ENCODE results near the gene PTPRN2. TPM values are rescaled to one million over a fixed set of nuclear protein-coding genes. Genes with fewer than 3 reads are reported as not detected.
A peak's percentile ranks its signal among the peaks of the same experiment; 100 is the strongest.

Gene PTPRN2
- total and polyA plus RNA-seq, 2 of the 13 experiments (the other 11 are each of a cell fraction or from before 2014, with no cell fraction given) = 2.5 to 24.2 TPM

DNA sequence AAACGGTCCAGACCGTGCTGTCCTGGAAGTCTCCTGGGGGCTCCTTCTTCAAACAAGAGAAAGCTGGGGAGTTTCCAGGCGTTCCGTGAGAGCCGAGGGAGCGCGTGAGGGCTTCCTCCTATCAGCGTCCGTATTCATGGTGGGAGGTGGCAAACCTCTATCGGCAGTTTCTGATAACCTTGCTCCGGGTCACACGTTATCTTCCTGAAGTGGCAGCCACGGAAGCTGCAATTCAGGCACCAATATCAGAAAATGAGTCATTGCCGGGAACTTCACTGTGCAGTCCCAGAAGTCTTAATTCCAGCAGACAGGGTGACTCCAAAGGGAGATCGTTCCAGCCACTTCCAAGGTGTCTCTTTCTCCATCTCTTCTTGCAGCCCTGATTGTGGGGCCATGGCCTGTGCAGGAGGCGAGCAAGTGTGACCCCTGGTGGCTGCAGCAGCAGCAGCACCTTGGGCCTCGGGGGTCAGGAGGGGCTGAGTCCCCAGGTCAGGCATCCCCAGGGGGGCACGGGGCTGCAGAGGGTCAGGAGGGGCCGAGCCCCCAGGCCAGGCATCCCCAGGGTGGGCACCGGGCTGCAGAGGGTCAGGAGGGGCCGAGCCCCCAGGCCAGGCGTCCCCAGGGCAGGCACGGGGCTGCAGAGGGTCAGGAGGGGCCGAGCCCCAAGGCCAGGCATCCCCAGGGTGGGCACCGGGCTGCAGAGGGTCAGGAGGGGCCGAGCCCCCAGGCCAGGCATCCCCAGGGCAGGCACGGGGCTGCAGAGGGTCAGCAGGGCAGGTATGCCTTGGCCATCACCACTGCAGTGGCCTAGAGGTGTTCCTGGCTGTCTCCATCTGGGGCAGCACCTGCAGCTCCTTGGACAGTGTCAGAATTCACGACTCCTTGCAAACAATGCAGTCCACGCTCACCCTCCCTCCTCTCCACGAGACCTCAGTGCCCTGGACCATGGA, 712.1 kb downstream of the PTPRN2 start (continued):
- TF ChIP-seq, protein P1, sequence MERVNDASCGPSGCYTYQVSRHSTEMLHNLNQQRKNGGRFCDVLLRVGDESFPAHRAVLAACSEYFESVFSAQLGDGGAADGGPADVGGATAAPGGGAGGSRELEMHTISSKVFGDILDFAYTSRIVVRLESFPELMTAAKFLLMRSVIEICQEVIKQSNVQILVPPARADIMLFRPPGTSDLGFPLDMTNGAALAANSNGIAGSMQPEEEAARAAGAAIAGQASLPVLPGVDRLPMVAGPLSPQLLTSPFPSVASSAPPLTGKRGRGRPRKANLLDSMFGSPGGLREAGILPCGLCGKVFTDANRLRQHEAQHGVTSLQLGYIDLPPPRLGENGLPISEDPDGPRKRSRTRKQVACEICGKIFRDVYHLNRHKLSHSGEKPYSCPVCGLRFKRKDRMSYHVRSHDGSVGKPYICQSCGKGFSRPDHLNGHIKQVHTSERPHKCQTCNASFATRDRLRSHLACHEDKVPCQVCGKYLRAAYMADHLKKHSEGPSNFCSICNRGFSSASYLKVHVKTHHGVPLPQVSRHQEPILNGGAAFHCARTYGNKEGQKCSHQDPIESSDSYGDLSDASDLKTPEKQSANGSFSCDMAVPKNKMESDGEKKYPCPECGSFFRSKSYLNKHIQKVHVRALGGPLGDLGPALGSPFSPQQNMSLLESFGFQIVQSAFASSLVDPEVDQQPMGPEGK (CRISPR knock-in tag; IDR thresholded peaks at IDR 0.05) = peak; percentile 15; the same call in 1 of the 2 replicates
- no peak for TF ChIP-seq AGO1 (IDR thresholded peaks at IDR 0.05; ENCODE audit: low read depth, low read length, poor library complexity, severe bottlenecking)
- TF ChIP-seq, protein P2, sequence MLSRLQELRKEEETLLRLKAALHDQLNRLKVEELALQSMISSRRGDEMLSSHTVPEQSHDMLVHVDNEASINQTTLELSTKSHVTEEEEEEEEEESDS (CRISPR knock-in tag; IDR thresholded peaks at IDR 0.05; ENCODE audit: borderline replicate concordance) = no peak
- TF ChIP-seq ZSCAN20 (CRISPR knock-in tag; IDR thresholded peaks at IDR 0.05; ENCODE audit: borderline replicate concordance) = no peak
- TF ChIP-seq HNRNPH1 (optimal IDR thresholded peaks at IDR 0.05; ENCODE audit: low read depth, low read length) = no peak
- TF ChIP-seq REPIN1 (CRISPR knock-in tag; IDR thresholded peaks at IDR 0.05; ENCODE audit: borderline replicate concordance, low read depth) = no peak
- TF ChIP-seq EHMT2 (IDR thresholded peaks at IDR 0.05; ENCODE audit: borderline replicate concordance, low read depth, low read length) = no peak
- no peak for TF ChIP-seq FOXK1 (CRISPR knock-in tag; IDR thresholded peaks at IDR 0.05; ENCODE audit: borderline replicate concordance, low read depth)
- TF ChIP-seq, protein P3, sequence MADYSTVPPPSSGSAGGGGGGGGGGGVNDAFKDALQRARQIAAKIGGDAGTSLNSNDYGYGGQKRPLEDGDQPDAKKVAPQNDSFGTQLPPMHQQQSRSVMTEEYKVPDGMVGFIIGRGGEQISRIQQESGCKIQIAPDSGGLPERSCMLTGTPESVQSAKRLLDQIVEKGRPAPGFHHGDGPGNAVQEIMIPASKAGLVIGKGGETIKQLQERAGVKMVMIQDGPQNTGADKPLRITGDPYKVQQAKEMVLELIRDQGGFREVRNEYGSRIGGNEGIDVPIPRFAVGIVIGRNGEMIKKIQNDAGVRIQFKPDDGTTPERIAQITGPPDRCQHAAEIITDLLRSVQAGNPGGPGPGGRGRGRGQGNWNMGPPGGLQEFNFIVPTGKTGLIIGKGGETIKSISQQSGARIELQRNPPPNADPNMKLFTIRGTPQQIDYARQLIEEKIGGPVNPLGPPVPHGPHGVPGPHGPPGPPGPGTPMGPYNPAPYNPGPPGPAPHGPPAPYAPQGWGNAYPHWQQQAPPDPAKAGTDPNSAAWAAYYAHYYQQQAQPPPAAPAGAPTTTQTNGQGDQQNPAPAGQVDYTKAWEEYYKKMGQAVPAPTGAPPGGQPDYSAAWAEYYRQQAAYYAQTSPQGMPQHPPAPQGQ (CRISPR knock-in tag; IDR thresholded peaks at IDR 0.05; ENCODE audit: borderline replicate concordance) = no peak
- no peak for TF ChIP-seq ATF7 (IDR thresholded peaks at IDR 0.05)
- TF ChIP-seq ATF7 (CRISPR knock-in tag; IDR thresholded peaks at IDR 0.05) = no peak
- TF ChIP-seq ZNF12 (CRISPR knock-in tag; IDR thresholded peaks at IDR 0.05) = no peak
- TF ChIP-seq XRCC5 (optimal IDR thresholded peaks at IDR 0.05; ENCODE audit: low read length) = peak; percentile 22
- 0 out of 2 replicates have a peak, but pooled peaks have one; percentile 22 for TF ChIP-seq ZBTB7A (CRISPR knock-in tag; IDR thresholded peaks at IDR 0.05)
